WTC11 (cell line): ENCODE measurements around the gene QTRT2. TPM values are rescaled to one million over a fixed set of nuclear protein-coding genes. Genes with fewer than 3 reads are reported as not detected.

ENCODE experiments used
- ATAC-seq: fragments of 200-7000 bp; cut with Tn5 transposase; 2 replicates; pipeline ENCODE4 v1.10.0; 2021; ENCODE audit warnings: mild to moderate bottlenecking, moderate library complexity
- CTCF ChIA-PET: fragments of 300-600 bp; sonication (Branson Sonifier 250); formaldehyde crosslinking; loops from one replicate; lab custom pipeline; 2021; ENCODE audit warnings: antibody characterized with exemption; lab: Charles Lee
- POLR2A ChIA-PET: fragments of 350-600 bp; sonication (Branson Sonifier 250); formaldehyde crosslinking; loops from one replicate; lab custom pipeline; 2021; ENCODE audit warnings: antibody characterized with exemption; lab: Charles Lee
- DNase-seq: peaks from one replicate; pipeline ENCODE4 v3.0.0; 2021; ENCODE audit warnings: low spot score
- H3K27ac Mint-ChIP-seq: 2 replicates; pipeline ENCODE4 v1.8.0; 2021; ENCODE audit warnings: mixed read lengths
- H3K27me3 Mint-ChIP-seq: 2 replicates; pipeline ENCODE4 v1.8.0; 2021; ENCODE audit warnings: low read depth, mild to moderate bottlenecking, moderate library complexity, mixed read lengths
- H3K36me3 Mint-ChIP-seq: 2 replicates; pipeline ENCODE4 v1.8.0; 2021; ENCODE audit warnings: mixed read lengths
- H3K4me1 Mint-ChIP-seq: 2 replicates; pipeline ENCODE4 v1.8.0; 2022; ENCODE audit warnings: mixed read lengths
- H3K4me3 Mint-ChIP-seq: 2 replicates; pipeline ENCODE4 v1.8.0; 2021; ENCODE audit warnings: mild to moderate bottlenecking, moderate library complexity, mixed read lengths
- H3K9me3 Mint-ChIP-seq: 2 replicates; pipeline ENCODE4 v1.8.0; 2021; ENCODE audit warnings: mixed read lengths
- CREM ChIP-seq: sonication (generic); formaldehyde crosslinking; IDR thresholded peaks from 2 replicates; pipeline ENCODE4 v1.8.1; 2022; ENCODE audit warnings: mild to moderate bottlenecking, missing genetic modification reagents, moderate library complexity
- E2F4 ChIP-seq: sonication (generic); formaldehyde crosslinking; IDR thresholded peaks from 2 replicates; pipeline ENCODE4 v1.8.1; 2022; ENCODE audit warnings: low read depth, mild to moderate bottlenecking, moderate library complexity, missing genetic modification reagents, borderline replicate concordance
- HMGXB4 ChIP-seq: sonication (generic); formaldehyde crosslinking; IDR thresholded peaks from 2 replicates; pipeline ENCODE4 v1.8.1; 2023; ENCODE audit warnings: mild to moderate bottlenecking, moderate library complexity, missing genetic modification reagents
- PRDM15 ChIP-seq: sonication (generic); formaldehyde crosslinking; IDR thresholded peaks from 2 replicates; pipeline ENCODE4 v1.8.0; 2022; ENCODE audit warnings: missing genetic modification reagents
- SMAD4 ChIP-seq: sonication (generic); formaldehyde crosslinking; IDR thresholded peaks from 2 replicates; pipeline ENCODE4 v1.8.0; 2022; ENCODE audit warnings: mild to moderate bottlenecking, missing genetic modification reagents
- SP1 ChIP-seq: sonication (generic); formaldehyde crosslinking; conservative IDR thresholded peaks from 2 replicates; pipeline ENCODE4 v1.8.1; 2022; ENCODE audit warnings: missing genetic modification reagents
- ZNF396 ChIP-seq: fragments of 250-450 bp; sonication (Bioruptor Pico); IDR thresholded peaks from 2 replicates; pipeline ENCODE4 v1.8.0; 2021; ENCODE audit warnings: mild to moderate bottlenecking, moderate library complexity, borderline replicate concordance
- ZNF423 ChIP-seq: fragments of 250-450 bp; sonication (Bioruptor Pico); IDR thresholded peaks from 2 replicates; pipeline ENCODE4 v2.1.2; 2022; ENCODE audit warnings: mild to moderate bottlenecking, moderate library complexity
- total RNA-seq: library from RNA; stranded (reverse); gene quantifications from 3 replicates; pipeline ENCODE4 v1.2.3, GENCODE V29; 2021
- TF ChIP-seq, protein P1 (sequence below): fragments of 250-450 bp; sonication (Bioruptor Pico); IDR thresholded peaks from 2 replicates; pipeline ENCODE4 v1.8.0; 2021; ENCODE audit warnings: mild to moderate bottlenecking
- TF ChIP-seq, protein P2 (sequence below): sonication (generic); formaldehyde crosslinking; conservative IDR thresholded peaks from 2 replicates; pipeline ENCODE4 v1.8.1; 2023; ENCODE audit warnings: mild to moderate bottlenecking, low read depth, missing genetic modification reagents, moderate library complexity
- TF ChIP-seq, protein P3 (sequence below): sonication (generic); formaldehyde crosslinking; IDR thresholded peaks from 2 replicates; pipeline ENCODE4 v1.8.1; 2022; ENCODE audit warnings: mild to moderate bottlenecking, missing genetic modification reagents, moderate library complexity, borderline replicate concordance
- TF ChIP-seq, protein P4 (sequence below): sonication (generic); formaldehyde crosslinking; IDR thresholded peaks from 2 replicates; pipeline ENCODE4 v1.8.0; 2022; ENCODE audit warnings: mild to moderate bottlenecking, missing genetic modification reagents

The QTRT2 gene
- total RNA-seq, 1 experiment from 2014 or later = 40.0 TPM

GRCh38 chr3:114126461-114126860 lies 69.9 kb downstream of the QTRT2 start (continued):
- TF ChIP-seq HMGXB4 (CRISPR knock-in tag) = no peak
- TF ChIP-seq, protein P1, sequence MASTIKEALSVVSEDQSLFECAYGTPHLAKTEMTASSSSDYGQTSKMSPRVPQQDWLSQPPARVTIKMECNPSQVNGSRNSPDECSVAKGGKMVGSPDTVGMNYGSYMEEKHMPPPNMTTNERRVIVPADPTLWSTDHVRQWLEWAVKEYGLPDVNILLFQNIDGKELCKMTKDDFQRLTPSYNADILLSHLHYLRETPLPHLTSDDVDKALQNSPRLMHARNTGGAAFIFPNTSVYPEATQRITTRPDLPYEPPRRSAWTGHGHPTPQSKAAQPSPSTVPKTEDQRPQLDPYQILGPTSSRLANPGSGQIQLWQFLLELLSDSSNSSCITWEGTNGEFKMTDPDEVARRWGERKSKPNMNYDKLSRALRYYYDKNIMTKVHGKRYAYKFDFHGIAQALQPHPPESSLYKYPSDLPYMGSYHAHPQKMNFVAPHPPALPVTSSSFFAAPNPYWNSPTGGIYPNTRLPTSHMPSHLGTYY (CRISPR knock-in tag) = no peak
- TF ChIP-seq, protein P2, sequence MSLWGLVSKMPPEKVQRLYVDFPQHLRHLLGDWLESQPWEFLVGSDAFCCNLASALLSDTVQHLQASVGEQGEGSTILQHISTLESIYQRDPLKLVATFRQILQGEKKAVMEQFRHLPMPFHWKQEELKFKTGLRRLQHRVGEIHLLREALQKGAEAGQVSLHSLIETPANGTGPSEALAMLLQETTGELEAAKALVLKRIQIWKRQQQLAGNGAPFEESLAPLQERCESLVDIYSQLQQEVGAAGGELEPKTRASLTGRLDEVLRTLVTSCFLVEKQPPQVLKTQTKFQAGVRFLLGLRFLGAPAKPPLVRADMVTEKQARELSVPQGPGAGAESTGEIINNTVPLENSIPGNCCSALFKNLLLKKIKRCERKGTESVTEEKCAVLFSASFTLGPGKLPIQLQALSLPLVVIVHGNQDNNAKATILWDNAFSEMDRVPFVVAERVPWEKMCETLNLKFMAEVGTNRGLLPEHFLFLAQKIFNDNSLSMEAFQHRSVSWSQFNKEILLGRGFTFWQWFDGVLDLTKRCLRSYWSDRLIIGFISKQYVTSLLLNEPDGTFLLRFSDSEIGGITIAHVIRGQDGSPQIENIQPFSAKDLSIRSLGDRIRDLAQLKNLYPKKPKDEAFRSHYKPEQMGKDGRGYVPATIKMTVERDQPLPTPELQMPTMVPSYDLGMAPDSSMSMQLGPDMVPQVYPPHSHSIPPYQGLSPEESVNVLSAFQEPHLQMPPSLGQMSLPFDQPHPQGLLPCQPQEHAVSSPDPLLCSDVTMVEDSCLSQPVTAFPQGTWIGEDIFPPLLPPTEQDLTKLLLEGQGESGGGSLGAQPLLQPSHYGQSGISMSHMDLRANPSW (CRISPR knock-in tag) = no peak
- TF ChIP-seq, protein P3, sequence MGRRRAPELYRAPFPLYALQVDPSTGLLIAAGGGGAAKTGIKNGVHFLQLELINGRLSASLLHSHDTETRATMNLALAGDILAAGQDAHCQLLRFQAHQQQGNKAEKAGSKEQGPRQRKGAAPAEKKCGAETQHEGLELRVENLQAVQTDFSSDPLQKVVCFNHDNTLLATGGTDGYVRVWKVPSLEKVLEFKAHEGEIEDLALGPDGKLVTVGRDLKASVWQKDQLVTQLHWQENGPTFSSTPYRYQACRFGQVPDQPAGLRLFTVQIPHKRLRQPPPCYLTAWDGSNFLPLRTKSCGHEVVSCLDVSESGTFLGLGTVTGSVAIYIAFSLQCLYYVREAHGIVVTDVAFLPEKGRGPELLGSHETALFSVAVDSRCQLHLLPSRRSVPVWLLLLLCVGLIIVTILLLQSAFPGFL (CRISPR knock-in tag) = no peak
- no peak for TF ChIP-seq ZNF396 (CRISPR knock-in tag)
- TF ChIP-seq CREM (CRISPR knock-in tag) = no peak
- TF ChIP-seq, protein P4, sequence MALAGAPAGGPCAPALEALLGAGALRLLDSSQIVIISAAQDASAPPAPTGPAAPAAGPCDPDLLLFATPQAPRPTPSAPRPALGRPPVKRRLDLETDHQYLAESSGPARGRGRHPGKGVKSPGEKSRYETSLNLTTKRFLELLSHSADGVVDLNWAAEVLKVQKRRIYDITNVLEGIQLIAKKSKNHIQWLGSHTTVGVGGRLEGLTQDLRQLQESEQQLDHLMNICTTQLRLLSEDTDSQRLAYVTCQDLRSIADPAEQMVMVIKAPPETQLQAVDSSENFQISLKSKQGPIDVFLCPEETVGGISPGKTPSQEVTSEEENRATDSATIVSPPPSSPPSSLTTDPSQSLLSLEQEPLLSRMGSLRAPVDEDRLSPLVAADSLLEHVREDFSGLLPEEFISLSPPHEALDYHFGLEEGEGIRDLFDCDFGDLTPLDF = no peak
- no peak for TF ChIP-seq SMAD4
- TF ChIP-seq E2F4 (CRISPR knock-in tag) = no peak

GRCh38 chr3:114127517-114127916 lies 71.0 kb downstream of the QTRT2 start:
- DNase-seq = no peak
- Mint-ChIP-seq H3K9me3 (peaks cover 18% of the 10 kb centered on the region; the same call in 1 of the 2 replicates), H3K4me1 (peaks cover 5% of the 10 kb centered on the region), H3K27me3 (no peaks in the 10 kb centered on the region), H3K27ac (no peak overlapping the region), H3K4me3 (no peak overlapping the region), H3K36me3 (no peaks in the 10 kb centered on the region)
- CTCF ChIA-PET = no interaction called here
- POLR2A ChIA-PET = no interaction called here
- TF ChIP-seq PRDM15 = no peak
- TF ChIP-seq SP1 (CRISPR knock-in tag) = no peak
- TF ChIP-seq ZNF423 = no peak
- no peak for ATAC-seq
